Measurements from ENCODE around the gene EFCAB6. TPM values are rescaled to one million over a fixed set of nuclear protein-coding genes. Genes with fewer than 3 reads are reported as not detected.

Gene EFCAB6
- total and polyA plus RNA-seq, 4 donors, result 0.14 to 2.1 (median 0.53) TPM

- no peak overlapping the region for H3K9ac ChIP-seq (ENCODE audit: low read depth in 1 of 2, low read length in 2 of 2)
- DNase-seq (ENCODE audit: low spot score), result no peak
- no peak overlapping the region for H3K27ac ChIP-seq (ENCODE audit: low read depth in 1 of 2, low read length in 2 of 2)
- no peaks in the 10 kb centered on the region for H3K9me3 ChIP-seq (ENCODE audit: control insufficient read depth in 4 of 4, low read length in 3 of 4)
- H3K4me3 ChIP-seq (ENCODE audit: low read depth in 1 of 3, low read length in 3 of 3), result no peak overlapping the region
- TF ChIP-seq CTCF (IDR thresholded peaks at IDR 0.05; ENCODE audit: low read depth, low read length, missing input control) (no peak), HNF4A (conservative IDR thresholded peaks at IDR 0.05) (no peak), REST (IDR thresholded peaks at IDR 0.05) (no peak), EGR1 (IDR thresholded peaks at IDR 0.05; ENCODE audit: low read depth in 2 of 2) (no peak), HNF4G (IDR thresholded peaks at IDR 0.05) (no peak), SP1 (IDR thresholded peaks at IDR 0.05) (no peak), GABPA (IDR thresholded peaks at IDR 0.05 in 1 of 2, conservative IDR thresholded peaks at IDR 0.05 in 1 of 2) (no peak), JUND (IDR thresholded peaks at IDR 0.05) (no peak), FOXA2 (IDR thresholded peaks at IDR 0.05) (no peak), RXRA (IDR thresholded peaks at IDR 0.05) (no peak), ATF3 (IDR thresholded peaks at IDR 0.05) (no peak), FOXA1 (IDR thresholded peaks at IDR 0.05) (no peak), TAF1 (conservative IDR thresholded peaks at IDR 0.05) (no peak), RAD21 (IDR thresholded peaks at IDR 0.05) (no peak), NR2F2 (IDR thresholded peaks at IDR 0.05) (no peak), ZBTB33 (IDR thresholded peaks at IDR 0.05) (no peak), YY1 (IDR thresholded peaks at IDR 0.05) (no peak)
- no peaks in the 10 kb centered on the region for H3K4me1 ChIP-seq (ENCODE audit: control insufficient read depth in 4 of 4, insufficient read depth in 4 of 4, low read length in 3 of 4)
- 92% methylated on average over 16 of the region's 16 CpGs for WGBS
- no peaks in the 10 kb centered on the region for H3K27me3 ChIP-seq (ENCODE audit: control insufficient read depth in 4 of 4, insufficient read depth in 4 of 4, low read length in 3 of 4)
- H3K36me3 ChIP-seq (ENCODE audit: control insufficient read depth in 4 of 4, insufficient read depth in 3 of 4, low read depth in 1 of 4, low read length in 3 of 4), result no peaks in the 10 kb centered on the region
Measured at GRCh38 chr22:43840851-43841250, 28.7 kb upstream of the EFCAB6 start.

GRCh38 chr22:43840431-43840830 is 28.3 kb upstream of the EFCAB6 start:
- TF ChIP-seq NR2F2 (IDR thresholded peaks at IDR 0.05) (no peak), RXRA (IDR thresholded peaks at IDR 0.05) (no peak), MAX (IDR thresholded peaks at IDR 0.05) (no peak), EGR1 (IDR thresholded peaks at IDR 0.05; ENCODE audit: low read depth in 2 of 2) (no peak), ATF3 (IDR thresholded peaks at IDR 0.05) (no peak), CTCF (IDR thresholded peaks at IDR 0.05; ENCODE audit: low read depth, low read length, missing input control) (no peak), SP1 (IDR thresholded peaks at IDR 0.05) (no peak), FOXA2 (IDR thresholded peaks at IDR 0.05) (no peak), HNF4G (IDR thresholded peaks at IDR 0.05) (no peak), TAF1 (conservative IDR thresholded peaks at IDR 0.05) (no peak), YY1 (IDR thresholded peaks at IDR 0.05) (no peak)
- H3K27ac ChIP-seq (ENCODE audit: low read depth in 1 of 2, low read length in 2 of 2), result no peak overlapping the region
- no peaks in the 10 kb centered on the region for H3K27me3 ChIP-seq (ENCODE audit: control insufficient read depth in 4 of 4, insufficient read depth in 4 of 4, low read length in 3 of 4)
- no peaks in the 10 kb centered on the region for H3K4me1 ChIP-seq (ENCODE audit: control insufficient read depth in 4 of 4, insufficient read depth in 4 of 4, low read length in 3 of 4)
- WGBS, result 88% methylated on average over 13 of the region's 13 CpGs
- H3K9ac ChIP-seq (ENCODE audit: low read depth in 1 of 2, low read length in 2 of 2), result no peak overlapping the region
- no peaks in the 10 kb centered on the region for H3K9me3 ChIP-seq (ENCODE audit: control insufficient read depth in 4 of 4, low read length in 3 of 4)
- no peak overlapping the region for H3K4me3 ChIP-seq (ENCODE audit: low read depth in 1 of 3, low read length in 3 of 3)
- no peak for DNase-seq (ENCODE audit: low spot score)
- H3K36me3 ChIP-seq (ENCODE audit: control insufficient read depth in 4 of 4, insufficient read depth in 3 of 4, low read depth in 1 of 4, low read length in 3 of 4), result no peaks in the 10 kb centered on the region
